ENCODE results near the gene ARL16. TPM values are rescaled to one million over a fixed set of nuclear protein-coding genes. Genes with fewer than 3 reads are reported as not detected.

ARL16 gene
- total RNA-seq, 2 donors from 2014 or later = 34.4 to 40.7 TPM

GRCh38 chr17:81706757-81707624 is 23.4 kb upstream of the ARL16 start:
- Histone ChIP-seq H3K9me3 (no peaks in the 10 kb centered on the region), H3K36me3 (peaks cover 10% of the 10 kb centered on the region), H3K27ac (no peak overlapping the region), H3K4me1 (ENCODE audit: control insufficient read depth in 1 of 2, low read depth in 2 of 2) (peaks cover 21 to 36% of the 10 kb centered on the region in 2 donors), H3K27me3 (replicated peaks; ENCODE audit: insufficient read depth) (no peaks in the 10 kb centered on the region), H3K4me3 (no peak overlapping the region)
- TF ChIP-seq, protein P1, sequence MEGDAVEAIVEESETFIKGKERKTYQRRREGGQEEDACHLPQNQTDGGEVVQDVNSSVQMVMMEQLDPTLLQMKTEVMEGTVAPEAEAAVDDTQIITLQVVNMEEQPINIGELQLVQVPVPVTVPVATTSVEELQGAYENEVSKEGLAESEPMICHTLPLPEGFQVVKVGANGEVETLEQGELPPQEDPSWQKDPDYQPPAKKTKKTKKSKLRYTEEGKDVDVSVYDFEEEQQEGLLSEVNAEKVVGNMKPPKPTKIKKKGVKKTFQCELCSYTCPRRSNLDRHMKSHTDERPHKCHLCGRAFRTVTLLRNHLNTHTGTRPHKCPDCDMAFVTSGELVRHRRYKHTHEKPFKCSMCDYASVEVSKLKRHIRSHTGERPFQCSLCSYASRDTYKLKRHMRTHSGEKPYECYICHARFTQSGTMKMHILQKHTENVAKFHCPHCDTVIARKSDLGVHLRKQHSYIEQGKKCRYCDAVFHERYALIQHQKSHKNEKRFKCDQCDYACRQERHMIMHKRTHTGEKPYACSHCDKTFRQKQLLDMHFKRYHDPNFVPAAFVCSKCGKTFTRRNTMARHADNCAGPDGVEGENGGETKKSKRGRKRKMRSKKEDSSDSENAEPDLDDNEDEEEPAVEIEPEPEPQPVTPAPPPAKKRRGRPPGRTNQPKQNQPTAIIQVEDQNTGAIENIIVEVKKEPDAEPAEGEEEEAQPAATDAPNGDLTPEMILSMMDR (IDR thresholded peaks at IDR 0.05) = no peak
- DNase-seq (ENCODE audit: low spot score) (no peak), ATAC-seq (ENCODE audit: insufficient number of reproducible peaks, low FRiP score, low read depth) (no peak)

- Histone ChIP-seq H3K27me3 (replicated peaks; ENCODE audit: insufficient read depth) (no peaks in the 10 kb centered on the region), H3K4me1 (ENCODE audit: control insufficient read depth in 1 of 2, low read depth in 2 of 2) (peaks cover 20 to 38% of the 10 kb centered on the region in 2 donors), H3K9me3 (no peaks in the 10 kb centered on the region), H3K27ac (no peak overlapping the region), H3K4me3 (no peak overlapping the region), H3K36me3 (peaks cover 10% of the 10 kb centered on the region)
- DNase-seq (ENCODE audit: low spot score) = no peak
- TF ChIP-seq, protein P1 (IDR thresholded peaks at IDR 0.05) = no peak
- ATAC-seq (ENCODE audit: insufficient number of reproducible peaks, low FRiP score, low read depth) = no peak
Observed at GRCh38 chr17:81706232-81706611, 22.6 kb upstream of the ARL16 start.

DNA sequence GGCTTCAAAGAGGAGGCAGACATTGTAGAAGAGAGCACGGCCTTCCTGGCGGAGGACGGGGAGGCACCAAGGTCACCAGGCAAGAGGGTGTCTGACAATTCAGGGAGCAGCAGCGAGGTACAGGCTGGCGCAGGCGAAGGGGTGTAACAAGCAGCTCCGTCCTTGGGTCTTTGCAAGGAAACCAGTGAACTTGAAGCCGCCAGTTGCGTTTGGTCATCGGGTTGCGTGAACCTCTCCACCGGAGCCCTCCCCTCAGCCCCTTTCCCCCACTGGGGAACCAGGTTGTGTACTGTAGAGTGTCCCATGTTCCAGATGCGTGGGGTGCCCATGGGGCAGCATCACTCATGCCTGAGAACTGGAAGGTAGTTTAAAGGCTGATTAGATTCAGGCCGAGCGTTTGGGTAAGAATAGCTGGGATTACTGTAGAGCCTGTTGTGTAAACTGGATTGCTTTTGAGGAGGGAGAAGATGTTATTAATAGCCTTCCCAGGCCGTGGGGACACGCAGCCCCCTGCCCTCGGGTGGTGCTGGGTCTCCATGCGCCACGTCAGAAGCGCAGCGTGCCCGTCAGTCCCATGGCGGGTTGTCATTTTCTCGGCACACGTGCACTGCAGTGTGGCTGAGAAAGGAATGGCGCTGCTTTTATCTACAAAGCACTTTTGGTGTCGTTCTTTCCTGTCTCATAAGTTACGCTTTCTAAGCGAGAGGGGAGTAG is 22.1 kb upstream of the ARL16 start:
- Histone ChIP-seq H3K4me1 (ENCODE audit: control insufficient read depth in 1 of 2, low read depth in 2 of 2) (peaks cover 18 to 33% of the 10 kb centered on the region in 2 donors), H3K9me3 (no peaks in the 10 kb centered on the region), H3K27ac (no peak overlapping the region), H3K27me3 (replicated peaks; ENCODE audit: insufficient read depth) (no peaks in the 10 kb centered on the region), H3K4me3 (no peak overlapping the region), H3K36me3 (peaks cover 10% of the 10 kb centered on the region)
- ATAC-seq (ENCODE audit: insufficient number of reproducible peaks, low FRiP score, low read depth) = no peak
- DNase-seq (ENCODE audit: low spot score) = no peak
- TF ChIP-seq, protein P1 (IDR thresholded peaks at IDR 0.05) = no peak

DNA sequence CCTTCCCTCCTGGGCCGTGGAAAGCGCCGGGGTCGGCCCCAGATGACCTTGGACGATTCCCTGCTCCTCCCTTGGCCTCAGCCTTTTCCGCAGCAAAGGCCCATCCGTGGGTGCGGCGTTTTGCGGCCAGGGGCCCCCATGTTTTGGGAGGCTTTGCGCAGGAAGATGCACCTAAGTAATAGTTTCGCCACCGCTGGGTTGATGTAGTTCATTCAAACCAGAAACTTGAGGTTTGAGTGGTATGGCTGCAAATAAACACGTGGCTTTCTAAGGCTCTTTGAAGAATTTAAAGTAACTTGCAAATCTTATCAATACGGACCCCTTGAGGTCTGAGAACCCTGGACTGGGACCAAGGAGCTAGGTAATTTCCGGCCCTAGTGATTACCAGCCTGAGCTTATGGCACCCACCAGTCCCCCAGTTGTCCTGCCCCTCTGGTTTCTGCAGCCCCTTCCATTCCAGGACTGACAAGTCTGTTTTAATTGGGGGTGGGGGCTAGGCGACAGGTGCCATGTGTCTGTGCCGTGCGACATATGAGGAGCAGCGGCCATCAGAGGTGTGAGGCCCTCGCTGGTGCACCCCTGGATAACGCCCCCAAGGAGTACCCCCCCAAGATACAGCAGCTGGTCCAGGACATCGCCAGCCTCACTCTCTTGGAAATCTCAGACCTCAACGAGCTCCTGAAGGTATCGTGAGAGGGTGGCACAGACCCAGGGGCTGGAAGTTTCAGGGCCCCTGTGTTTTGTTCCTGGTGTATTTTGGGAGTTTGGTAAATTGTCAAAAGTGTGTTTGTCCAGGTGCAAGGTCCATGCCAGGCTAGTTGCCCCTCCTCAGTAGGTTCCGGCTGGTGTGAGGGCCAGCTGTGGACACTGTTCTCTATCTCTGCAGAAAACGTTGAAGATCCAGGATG is 20.4 kb upstream of the ARL16 start:
- H3K36me3 ChIP-seq = peaks cover 13% of the 10 kb centered on the region
- no peaks in the 10 kb centered on the region for H3K27me3 ChIP-seq (replicated peaks; ENCODE audit: insufficient read depth)
- DNase-seq (ENCODE audit: low spot score) (no peak), ATAC-seq (ENCODE audit: insufficient number of reproducible peaks, low FRiP score, low read depth) (no peak)
- peak overlapping the region; percentile 80 to 94 for H3K27ac ChIP-seq
- H3K4me1 ChIP-seq (ENCODE audit: control insufficient read depth in 1 of 2, low read depth in 2 of 2) = peaks cover 18 to 27% of the 10 kb centered on the region in 2 donors
- TF ChIP-seq, protein P1 (IDR thresholded peaks at IDR 0.05) = no peak
- H3K4me3 ChIP-seq = peak overlapping the region; percentile 72
- H3K9me3 ChIP-seq = no peaks in the 10 kb centered on the region

Measured in thoracic aorta (tissue), 2 donors.